ENCODE results near the gene ASXL3.

Gene ASXL3

GRCh38 chr18:33583901-33584300 is 5.9 kb downstream of the ASXL3 start:
- no peak for DNase-seq

- DNase-seq, result no peak
Observed at GRCh38 chr18:33584548-33585430, 6.8 kb downstream of the ASXL3 start.

- no peak for DNase-seq
Observed at GRCh38 chr18:33585431-33585775, 7.4 kb downstream of the ASXL3 start.

GRCh38 chr18:33588361-33588760 is 10.3 kb downstream of the ASXL3 start:
- DNase-seq, result no peak

GRCh38 chr18:33593261-33593660 is 15.2 kb downstream of the ASXL3 start:
- DNase-seq, result peak; percentile 29

- DNase-seq, result no peak
Observed at GRCh38 chr18:33594799-33595198, 16.8 kb downstream of the ASXL3 start.

- DNase-seq, result peak; percentile 81
Observed at GRCh38 chr18:33596178-33596854, 18.3 kb downstream of the ASXL3 start.

- DNase-seq, result peak; percentile 40
Observed at GRCh38 chr18:33600846-33601245, 22.8 kb downstream of the ASXL3 start.

GRCh38 chr18:33603454-33603853 is 25.4 kb downstream of the ASXL3 start:
- DNase-seq, result no peak

GRCh38 chr18:33605250-33605649 is 27.2 kb downstream of the ASXL3 start:
- no peak for DNase-seq

- DNase-seq, result no peak
Observed at GRCh38 chr18:33606621-33607020, 28.6 kb downstream of the ASXL3 start.

- no peak for DNase-seq
Observed at GRCh38 chr18:33611525-33612135, 33.6 kb downstream of the ASXL3 start.

- no peak for DNase-seq
Observed at GRCh38 chr18:33612632-33613031, 34.6 kb downstream of the ASXL3 start.

GRCh38 chr18:33616556-33616955 is 38.5 kb downstream of the ASXL3 start:
- peak; percentile 31 for DNase-seq

GRCh38 chr18:33627114-33627513 is 49.1 kb downstream of the ASXL3 start:
- DNase-seq, result no peak

- no peak for DNase-seq
Observed at GRCh38 chr18:33630476-33630875, 52.5 kb downstream of the ASXL3 start.

- no peak for DNase-seq
Observed at GRCh38 chr18:33641141-33641540, 63.1 kb downstream of the ASXL3 start.

GRCh38 chr18:33644494-33644893 is 66.5 kb downstream of the ASXL3 start:
- no peak for DNase-seq

GRCh38 chr18:33647365-33647764 is 69.3 kb downstream of the ASXL3 start:
- no peak for DNase-seq

- DNase-seq, result no peak
Observed at GRCh38 chr18:33652635-33653034, 74.6 kb downstream of the ASXL3 start.

- DNase-seq, result no peak
Observed at GRCh38 chr18:33653231-33653630, 75.2 kb downstream of the ASXL3 start.

GRCh38 chr18:33656889-33657448 is 79.0 kb downstream of the ASXL3 start:
- no peak for DNase-seq

GRCh38 chr18:33660696-33661310 is 82.8 kb downstream of the ASXL3 start:
- no peak for DNase-seq

Measured in fibroblast of skin of scalp (primary cell).